ENCODE results near the gene PHACTR1.

- TF ChIP-seq POLR2AphosphoS5 (IDR thresholded peaks at IDR 0.05; ENCODE audit: borderline replicate concordance, low read depth, low read length) = no peak
- TF ChIP-seq EZH2 (IDR thresholded peaks at IDR 0.05) = no peak
- no peak for TF ChIP-seq FOXP2 (optimal IDR thresholded peaks at IDR 0.05; ENCODE audit: control extremely low read depth, extremely low read length, insufficient read depth)
Observed at GRCh38 chr6:13163161-13163944, 446.8 kb downstream of the PHACTR1 start.

All from SK-N-MC (cell line).